H1 (cell line): ENCODE results near the gene ZNF652. TPM values are rescaled to one million over a fixed set of nuclear protein-coding genes. Genes with fewer than 3 reads are reported as not detected.

Experiments used
- ATF2 ChIP-seq: IDR thresholded peaks from 2 replicates; pipeline ENCODE4 v1.6.1; 2012; ENCODE audit warnings: low read length, inconsistent platforms
- BRCA1 ChIP-seq: IDR thresholded peaks from 2 replicates; pipeline ENCODE4 v1.6.1; 2012; ENCODE audit warnings: low read depth, low read length, improper control_type of control experiment
- CHD2 ChIP-seq: IDR thresholded peaks from 2 replicates; pipeline ENCODE4 v1.6.1; 2012; ENCODE audit warnings: low read length, improper control_type of control experiment
- CTBP2 ChIP-seq: IDR thresholded peaks from 2 replicates; pipeline ENCODE4 v1.7.0; 2011; ENCODE audit warnings: borderline replicate concordance, mild to moderate bottlenecking, moderate library complexity, mixed read lengths, low read length; ENCODE audit not compliant: insufficient read depth, insufficient read length
- HDAC6 ChIP-seq: IDR thresholded peaks from one replicate; pipeline ENCODE4 v1.7.1; 2012; ENCODE audit warnings: low read depth, mild to moderate bottlenecking, inconsistent platforms, low read length, moderate library complexity
- NANOG ChIP-seq: IDR thresholded peaks from 2 replicates; pipeline ENCODE4 v1.6.1; 2011; ENCODE audit warnings: low read length, low read depth, mild to moderate bottlenecking, inconsistent platforms; ENCODE audit not compliant: insufficient read depth, poor library complexity, severe bottlenecking
- SP1 ChIP-seq: IDR thresholded peaks from 2 replicates; pipeline ENCODE4 v1.6.1; 2011; ENCODE audit warnings: low read depth, low read length
- SP2 ChIP-seq: IDR thresholded peaks from 2 replicates; pipeline ENCODE4 v1.6.1; 2012; ENCODE audit warnings: mild to moderate bottlenecking, low read length, inconsistent platforms
- polyA plus RNA-seq, 7 experiments: library from polyadenylated mRNA; depleted of rRNA in 3 of 7; stranded (reverse) in 5 of 7; unstranded in 2 of 7; fragments of >200 nt in 5 of 7; fragments of 200-250 nt in 2 of 7; gene quantifications; 1 replicate in 5 of 7; 2 replicates in 1 of 7; 4 replicates in 1 of 7; pipeline versions ENCODE4 v1.2.1 to v1.2.3, GENCODE V29; 2011 to 2013; ENCODE audit warnings: missing spikeins in 2 of 7, mixed read lengths in 2 of 7
- total RNA-seq: library from RNA; stranded (reverse); fragmentation: NEBNext Ultra II Directional; extraction: Animal tissue kit (Norgen Biotek cat#: 25700); gene quantifications from 2 replicates; pipeline ENCODE4 v1.2.1, GENCODE V29; 2021

Gene ZNF652
- total and polyA plus RNA-seq, 2 of the 8 experiments (the other 6 are each of a cell fraction or from before 2014, with no cell fraction given) = 13.5 to 39.6 TPM

- no peak for TF ChIP-seq NANOG
- TF ChIP-seq CTBP2 = no peak
- no peak for TF ChIP-seq BRCA1
- no peak for TF ChIP-seq SP1
- no peak for TF ChIP-seq CHD2
- no peak for TF ChIP-seq ATF2
- TF ChIP-seq SP2 = no peak
- no peak for TF ChIP-seq HDAC6
These were observed 76.3 kb downstream of the ZNF652 start (continued) for GRCh38 chr17:49285716-49286115.
